IMR-90 (cell line): ENCODE results near the gene KRT79.

Experiments
- BHLHE40 ChIP-seq: fragments of 150-350 bp; IDR thresholded peaks from 2 replicates; pipeline ENCODE4 v1.6.1; 2016; ENCODE audit warnings: mild to moderate bottlenecking, low read depth, low read length
- CEBPB ChIP-seq: IDR thresholded peaks from 2 replicates; pipeline ENCODE4 v1.6.1; 2012; ENCODE audit warnings: low read depth, low read length, improper control_type of control experiment
- CHD1 ChIP-seq: IDR thresholded peaks from 2 replicates; pipeline ENCODE4 v1.6.1; 2012; ENCODE audit warnings: low read depth, low read length, improper control_type of control experiment
- FOS ChIP-seq: fragments of 150-350 bp; IDR thresholded peaks from 2 replicates; pipeline ENCODE4 v1.6.1; 2016; ENCODE audit warnings: low read depth, low read length
- MAZ ChIP-seq: IDR thresholded peaks from 2 replicates; pipeline ENCODE4 v1.6.1; 2012; ENCODE audit warnings: low read depth, mild to moderate bottlenecking, low read length, improper control_type of control experiment, moderate library complexity, borderline replicate concordance
- MXI1 ChIP-seq: IDR thresholded peaks from 2 replicates; pipeline ENCODE4 v1.6.1; 2012; ENCODE audit warnings: low read depth, mild to moderate bottlenecking, low read length, moderate library complexity, borderline replicate concordance
- NFE2L2 ChIP-seq: fragments of 150-350 bp; IDR thresholded peaks from 2 replicates; pipeline ENCODE4 v1.6.1; 2016; ENCODE audit warnings: low read depth, mild to moderate bottlenecking, low read length
- POLR2A ChIP-seq: IDR thresholded peaks from 2 replicates; pipeline ENCODE4 v1.6.1; 2012; ENCODE audit warnings: mild to moderate bottlenecking, low read depth, low read length
- RAD21 ChIP-seq: IDR thresholded peaks from 2 replicates; pipeline ENCODE4 v1.6.1; 2012; ENCODE audit warnings: low read length, improper control_type of control experiment
- RCOR1 ChIP-seq: IDR thresholded peaks from 2 replicates; pipeline ENCODE4 v1.6.1; 2012; ENCODE audit warnings: mild to moderate bottlenecking, low read length, improper control_type of control experiment; ENCODE audit not compliant: insufficient replicate concordance
- SMC3 ChIP-seq: fragments of 150-350 bp; IDR thresholded peaks from 2 replicates; pipeline ENCODE4 v1.6.1; 2016; ENCODE audit warnings: low read depth, mild to moderate bottlenecking, antibody characterized with exemption, low read length, moderate library complexity
- TF ChIP-seq, protein P1 (sequence below): conservative IDR thresholded peaks from 2 replicates; pipeline ENCODE4 v1.5.1; 2012; ENCODE audit warnings: mild to moderate bottlenecking, low read depth, low read length, improper control_type of control experiment
- TF ChIP-seq, protein P2 (sequence below): fragments of 150-350 bp; IDR thresholded peaks from 2 replicates; pipeline ENCODE4 v1.6.1; 2016; ENCODE audit warnings: low read depth, mild to moderate bottlenecking, low read length, moderate library complexity, borderline replicate concordance

DNA sequence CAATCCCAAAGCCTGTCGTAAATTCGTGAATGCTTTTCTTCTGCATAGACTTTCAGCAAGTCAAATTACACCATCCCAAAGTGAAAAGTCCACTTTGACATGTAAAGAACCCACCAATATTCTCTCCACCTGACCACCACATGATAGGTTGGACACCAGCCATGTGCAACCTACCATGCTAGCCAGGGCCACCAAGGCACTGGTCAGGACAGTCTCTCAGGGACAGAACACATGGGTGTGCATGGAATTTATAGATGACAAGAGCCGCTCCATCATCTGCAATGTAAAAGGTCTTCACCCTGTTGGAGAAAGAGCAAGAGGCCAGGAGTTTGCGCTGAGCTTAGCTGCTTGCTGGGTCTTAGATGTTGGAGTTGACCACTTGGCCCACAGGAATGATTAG is 51.6 kb downstream of the KRT79 start:
- TF ChIP-seq POLR2A (no peak), RAD21 (no peak), RCOR1 (no peak), MXI1 (no peak), NFE2L2 (no peak), CEBPB (no peak), SMC3 (no peak), FOS (no peak), CHD1 (no peak), MAZ (no peak), BHLHE40 (no peak)
- TF ChIP-seq, protein P1, sequence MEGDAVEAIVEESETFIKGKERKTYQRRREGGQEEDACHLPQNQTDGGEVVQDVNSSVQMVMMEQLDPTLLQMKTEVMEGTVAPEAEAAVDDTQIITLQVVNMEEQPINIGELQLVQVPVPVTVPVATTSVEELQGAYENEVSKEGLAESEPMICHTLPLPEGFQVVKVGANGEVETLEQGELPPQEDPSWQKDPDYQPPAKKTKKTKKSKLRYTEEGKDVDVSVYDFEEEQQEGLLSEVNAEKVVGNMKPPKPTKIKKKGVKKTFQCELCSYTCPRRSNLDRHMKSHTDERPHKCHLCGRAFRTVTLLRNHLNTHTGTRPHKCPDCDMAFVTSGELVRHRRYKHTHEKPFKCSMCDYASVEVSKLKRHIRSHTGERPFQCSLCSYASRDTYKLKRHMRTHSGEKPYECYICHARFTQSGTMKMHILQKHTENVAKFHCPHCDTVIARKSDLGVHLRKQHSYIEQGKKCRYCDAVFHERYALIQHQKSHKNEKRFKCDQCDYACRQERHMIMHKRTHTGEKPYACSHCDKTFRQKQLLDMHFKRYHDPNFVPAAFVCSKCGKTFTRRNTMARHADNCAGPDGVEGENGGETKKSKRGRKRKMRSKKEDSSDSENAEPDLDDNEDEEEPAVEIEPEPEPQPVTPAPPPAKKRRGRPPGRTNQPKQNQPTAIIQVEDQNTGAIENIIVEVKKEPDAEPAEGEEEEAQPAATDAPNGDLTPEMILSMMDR, result no peak
- TF ChIP-seq, protein P2, sequence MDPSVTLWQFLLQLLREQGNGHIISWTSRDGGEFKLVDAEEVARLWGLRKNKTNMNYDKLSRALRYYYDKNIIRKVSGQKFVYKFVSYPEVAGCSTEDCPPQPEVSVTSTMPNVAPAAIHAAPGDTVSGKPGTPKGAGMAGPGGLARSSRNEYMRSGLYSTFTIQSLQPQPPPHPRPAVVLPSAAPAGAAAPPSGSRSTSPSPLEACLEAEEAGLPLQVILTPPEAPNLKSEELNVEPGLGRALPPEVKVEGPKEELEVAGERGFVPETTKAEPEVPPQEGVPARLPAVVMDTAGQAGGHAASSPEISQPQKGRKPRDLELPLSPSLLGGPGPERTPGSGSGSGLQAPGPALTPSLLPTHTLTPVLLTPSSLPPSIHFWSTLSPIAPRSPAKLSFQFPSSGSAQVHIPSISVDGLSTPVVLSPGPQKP, result no peak
